GM19035 (cell line): ENCODE results near the gene SLC25A17.
A peak's percentile ranks its signal among the peaks of the same experiment; 100 is the strongest.
"Not testable (repeated sequence)": the region's sequence is repeated elsewhere in the genome, so short reads cannot be mapped to it uniquely, and the experiment has no call there.

ENCODE experiments used
- ATAC-seq: cut with Tn5 transposase; IDR thresholded peaks from one replicate; pipeline ENCODE4 v1.9.1; 2021; ENCODE audit not compliant: unreplicated experiment

The SLC25A17 gene

GRCh38 chr22:40818747-40819598 lies at the start of gene SLC25A17:
Gene SLC25A17, minus strand, starts transcription at chr22:40819346. Its CDS starts 98 bp downstream, at chr22:40819248.
- ATAC-seq = peak; percentile 76

GRCh38 chr22:40868379-40868778 lies 49.2 kb upstream of the SLC25A17 start:
- not testable (repeated sequence) for ATAC-seq

GRCh38 chr22:40867109-40867508 lies 48.0 kb upstream of the SLC25A17 start:
- ATAC-seq = no peak

GRCh38 chr22:40862537-40862936 lies 43.4 kb upstream of the SLC25A17 start:
- ATAC-seq = no peak

- no peak for ATAC-seq
Measured at GRCh38 chr22:40862013-40862412, 42.9 kb upstream of the SLC25A17 start, which contains the start of gene DNAJB7. Gene DNAJB7, minus strand, starts transcription at chr22:40862113. Its CDS starts 119 bp downstream, at chr22:40861994.

- no peak for ATAC-seq
Measured at GRCh38 chr22:40857309-40857855, 38.2 kb upstream of the SLC25A17 start.

GRCh38 chr22:40856513-40857308 lies 37.6 kb upstream of the SLC25A17 start, which contains the start of the genes ST13 and XPNPEP3:
Gene ST13, minus strand, starts transcription at chr22:40856639. Its CDS starts 99 bp downstream, at chr22:40856540.
Gene XPNPEP3, plus strand, starts transcription at chr22:40857148. Its CDS starts 34 bp downstream, at chr22:40857182.
- ATAC-seq = peak; percentile 85

GRCh38 chr22:40855979-40856512 lies 36.9 kb upstream of the SLC25A17 start:
- peak; percentile 24 for ATAC-seq

- ATAC-seq = no peak
Measured at GRCh38 chr22:40855071-40855978, 36.2 kb upstream of the SLC25A17 start.

- no peak for ATAC-seq
Measured at GRCh38 chr22:40853961-40854360, 34.8 kb upstream of the SLC25A17 start.

GRCh38 chr22:40853333-40853732 lies 34.2 kb upstream of the SLC25A17 start:
- ATAC-seq = no peak

- ATAC-seq = not testable (repeated sequence)
Measured at GRCh38 chr22:40845816-40846215, 26.7 kb upstream of the SLC25A17 start.

- no peak for ATAC-seq
Measured at GRCh38 chr22:40844951-40845350, 25.8 kb upstream of the SLC25A17 start.

- ATAC-seq = no peak
Measured at GRCh38 chr22:40838486-40838885, 19.3 kb upstream of the SLC25A17 start.

GRCh38 chr22:40834619-40835018 lies 15.5 kb upstream of the SLC25A17 start:
- ATAC-seq = no peak

- ATAC-seq = no peak
Measured at GRCh38 chr22:40829131-40829530, 10.0 kb upstream of the SLC25A17 start.

GRCh38 chr22:40826984-40827741 lies 8.0 kb upstream of the SLC25A17 start:
- ATAC-seq = no peak

- ATAC-seq = not testable (repeated sequence)
Measured at GRCh38 chr22:40826292-40826691, 7.1 kb upstream of the SLC25A17 start.

GRCh38 chr22:40823426-40823825 lies 4.3 kb upstream of the SLC25A17 start:
- ATAC-seq = no peak
